Astrocyte of the cerebellum (primary cell): ENCODE measurements around the gene TTLL6.

Experiments
- DNase-seq: peaks from one replicate; pipeline ENCODE4 v3.0.0-alpha.2; 2011; ENCODE audit warnings: low read depth
- H3K4me3 ChIP-seq: 2 replicates; pipeline ENCODE4 v1.5.1; 2011; ENCODE audit warnings: mild to moderate bottlenecking, low read depth, low read length, moderate library complexity
- CTCF ChIP-seq: IDR thresholded peaks from 2 replicates; pipeline ENCODE4 v1.5.1; 2012; ENCODE audit warnings: low read length, low read depth, moderate library complexity, mild to moderate bottlenecking; ENCODE audit errors: missing control alignments
- in situ Hi-C: cut with HindIII; loops from 2 replicates; pipeline ENCODE4 v1.10.0; 2017; ENCODE audit warnings: low sequenced_read_pairs

TTLL6 gene

DNA sequence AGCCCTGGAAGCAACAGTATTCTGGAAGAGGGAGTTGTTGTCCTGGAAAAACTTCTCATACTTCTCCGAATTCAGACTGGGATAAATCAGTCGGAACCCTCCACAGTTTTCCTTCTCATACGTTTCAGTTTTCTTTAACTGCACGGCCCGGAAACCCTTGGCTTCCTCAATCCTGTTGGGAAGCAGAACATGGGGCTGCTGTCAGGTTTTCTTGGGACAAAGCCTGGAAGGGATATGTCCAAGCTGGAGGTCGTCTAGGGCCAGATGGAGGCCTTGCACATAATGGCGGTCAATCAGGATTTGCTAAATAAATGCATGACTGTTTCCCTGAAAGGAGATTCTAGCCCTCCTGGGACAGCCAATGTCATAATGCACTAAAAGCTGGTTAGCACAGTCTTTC lies 29.2 kb downstream of the TTLL6 start:
- in situ Hi-C loops = no loop called here
- no peak overlapping the region for H3K4me3 ChIP-seq
- DNase-seq = no peak
- TF ChIP-seq CTCF = no peak

DNA sequence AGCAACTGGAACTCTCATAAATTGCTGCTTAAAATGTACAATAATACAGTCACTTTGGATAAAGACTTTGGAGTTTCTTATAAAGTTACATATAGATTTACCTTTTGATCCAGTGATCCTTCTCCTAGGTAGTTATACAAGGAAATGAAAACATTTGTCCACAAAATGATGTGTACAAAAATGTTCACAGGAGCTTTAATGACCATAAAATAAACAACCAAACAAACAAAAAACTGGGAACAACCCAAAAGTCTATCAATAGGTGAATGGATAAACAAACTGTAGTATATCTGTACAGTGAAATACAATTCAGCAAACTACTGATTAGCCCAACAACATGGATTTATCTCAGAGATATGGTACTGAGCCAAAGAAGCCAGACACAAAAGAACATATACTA lies 37.6 kb downstream of the TTLL6 start:
- H3K4me3 ChIP-seq = no peak overlapping the region
- DNase-seq = no peak
- in situ Hi-C loops = no loop called here
- no peak for TF ChIP-seq CTCF

DNA sequence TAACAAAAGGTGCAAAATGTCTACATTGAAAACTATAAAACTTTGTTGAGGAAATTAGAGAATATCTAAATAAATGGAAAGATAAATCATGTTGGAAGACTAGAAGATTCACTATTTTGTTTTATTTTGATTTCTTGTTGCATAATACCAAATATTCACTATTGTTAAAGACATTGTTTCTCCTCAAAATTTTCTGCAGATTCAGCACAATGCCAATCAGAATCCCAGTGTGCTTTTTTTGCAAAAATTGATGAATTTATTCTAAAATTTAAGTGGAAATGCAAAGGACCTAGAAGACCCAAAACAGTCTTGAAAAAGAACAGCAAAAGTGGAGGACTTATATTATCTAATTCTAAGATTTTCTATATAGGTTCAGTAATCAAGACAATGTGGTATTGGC lies 40.4 kb downstream of the TTLL6 start:
- no peak for DNase-seq
- no peak for TF ChIP-seq CTCF
- no peak overlapping the region for H3K4me3 ChIP-seq
- in situ Hi-C loops = no loop called here

DNA sequence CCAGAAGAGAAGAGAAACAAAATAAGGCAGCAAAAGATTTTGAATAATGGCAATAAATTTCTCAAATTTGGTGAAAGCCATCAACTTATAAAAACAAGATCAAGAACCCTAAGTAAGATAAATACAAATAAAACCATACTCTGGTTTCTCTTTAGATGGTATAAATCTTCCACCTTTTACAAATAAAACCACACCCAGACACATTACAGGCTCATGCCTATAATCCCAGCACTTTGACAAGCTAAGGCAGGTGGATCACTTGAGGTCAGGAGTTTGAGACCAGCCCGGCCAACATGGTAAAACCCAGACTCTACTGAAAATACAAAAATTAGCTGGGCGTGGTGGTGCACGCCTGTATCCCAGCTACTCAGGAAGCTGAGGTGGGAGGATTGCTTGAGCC lies 43.8 kb downstream of the TTLL6 start:
- no peak for TF ChIP-seq CTCF
- in situ Hi-C loops = no loop called here
- no peak for DNase-seq
- no peak overlapping the region for H3K4me3 ChIP-seq

- TF ChIP-seq CTCF = no peak
- in situ Hi-C loops = no loop called here
- DNase-seq = peak; percentile 20
- no peak overlapping the region for H3K4me3 ChIP-seq
Observed at GRCh38 chr17:48770954-48771353, 46.1 kb downstream of the TTLL6 start.

DNA sequence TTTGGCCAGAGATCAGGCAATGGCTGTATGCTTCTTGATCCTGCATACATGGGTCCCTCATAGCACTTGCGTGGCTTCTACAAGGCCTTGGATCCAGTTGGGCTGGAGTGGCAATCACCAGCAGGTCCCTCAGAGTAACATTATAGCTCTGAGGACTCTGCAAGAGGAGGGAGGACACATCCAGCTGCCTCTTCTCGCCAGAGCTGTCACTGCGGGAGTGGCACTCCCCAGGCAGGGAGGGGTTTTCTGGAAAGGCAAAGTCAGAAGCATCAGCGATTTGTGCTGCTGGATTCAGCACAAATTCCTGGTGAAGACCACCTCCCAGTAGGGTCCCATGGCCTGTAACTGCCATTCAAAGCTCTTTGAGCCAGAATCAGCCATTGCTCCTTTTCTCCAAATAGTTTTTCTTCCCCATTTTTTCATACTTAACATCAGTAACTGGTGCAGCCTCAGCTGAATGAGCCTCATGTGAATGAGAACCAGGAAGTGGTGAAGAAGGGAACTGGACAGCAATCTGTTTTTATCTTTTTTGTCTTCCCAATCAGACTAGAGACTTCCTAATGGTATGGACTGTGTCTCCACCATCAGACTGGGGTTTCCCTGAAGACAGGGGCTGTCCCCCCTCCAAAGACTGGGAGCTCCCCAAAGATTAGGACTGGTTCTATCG lies 47.9 kb downstream of the TTLL6 start:
- H3K4me3 ChIP-seq = no peak overlapping the region
- TF ChIP-seq CTCF = no peak
- in situ Hi-C loops = no loop called here
- DNase-seq = no peak
